Thyroid gland (tissue), 4 donors: Measurements from ENCODE around the gene PBX3. TPM values are rescaled to one million over a fixed set of nuclear protein-coding genes. Genes with fewer than 3 reads are reported as not detected.

ENCODE experiments used
- DNase-seq, 2 donors: peaks; one replicate each; pipeline ENCODE4 v3.0.0-alpha.2; 2019
- H3K27ac ChIP-seq, 3 donors: fragments of 200-600 bp; sonication (generic); 1 replicate in 2 of 3; 2 replicates in 1 of 3; pipeline ENCODE4 v1.5.1; 2016 to 2019; ENCODE audit warnings: mild to moderate bottlenecking in 1 of 3, moderate library complexity in 1 of 3
- H3K27me3 ChIP-seq: fragments of 200-600 bp; sonication (generic); one replicate; pipeline ENCODE4 v1.5.1; 2019
- H3K36me3 ChIP-seq, 2 donors: fragments of 200-600 bp; sonication (generic); one replicate each; pipeline ENCODE4 v1.5.1; 2016 to 2019
- H3K4me1 ChIP-seq, 2 donors: fragments of 200-600 bp; sonication (generic); one replicate each; pipeline ENCODE4 v1.5.1; 2017 to 2019
- H3K4me3 ChIP-seq, 3 donors: fragments of 200-600 bp; sonication (generic); replicated peaks in 1 of 3; 1 replicate in 2 of 3; 2 replicates in 1 of 3; pipeline ENCODE4 v1.5.1; 2016; ENCODE audit warnings: mild to moderate bottlenecking in 1 of 3
- H3K9me3 ChIP-seq: fragments of 200-600 bp; sonication (generic); one replicate; pipeline ENCODE4 v1.5.1; 2017
- POLR2A ChIP-seq, 2 donors: fragments of 450-650 bp; IDR thresholded peaks; one replicate each; pipeline ENCODE4 v1.6.1; 2017; ENCODE audit warnings: antibody characterized with exemption in 2 of 2, mild to moderate bottlenecking in 2 of 2, moderate library complexity in 1 of 2
- WGBS, 2 donors: methylation state at CpG; one replicate each; pipeline ENCODE4 v1.1.5; 2017; 5-methylcytosine and 5-hydroxymethylcytosine counted together
- intact Hi-C: fragments of 100-400 bp; cut with DNase I; formaldehyde crosslinking; loops from one replicate; pipeline ENCODE4 v1.15.1; 2023
- total RNA-seq, 4 donors: library from RNA; depleted of rRNA; stranded (reverse); fragments of >200 nt; gene quantifications; one replicate each; pipeline ENCODE4 v1.2.3, GENCODE V29; 2016
- TF ChIP-seq, protein P1 (sequence below), 6 experiments: fragments of 200-600 bp in 3 of 6; fragments of 450-650 bp in 3 of 6; sonication (generic) in 3 of 6; IDR thresholded peaks; one replicate each; pipeline ENCODE4 v1.5.1; 2016 to 2019; ENCODE audit warnings: antibody characterized with exemption in 6 of 6, mild to moderate bottlenecking in 2 of 6, inconsistent platforms in 1 of 6, moderate library complexity in 1 of 6

Gene PBX3
- total RNA-seq, 4 donors from 2014 or later, result 68.5 to 108 (median 71.3) TPM

DNA sequence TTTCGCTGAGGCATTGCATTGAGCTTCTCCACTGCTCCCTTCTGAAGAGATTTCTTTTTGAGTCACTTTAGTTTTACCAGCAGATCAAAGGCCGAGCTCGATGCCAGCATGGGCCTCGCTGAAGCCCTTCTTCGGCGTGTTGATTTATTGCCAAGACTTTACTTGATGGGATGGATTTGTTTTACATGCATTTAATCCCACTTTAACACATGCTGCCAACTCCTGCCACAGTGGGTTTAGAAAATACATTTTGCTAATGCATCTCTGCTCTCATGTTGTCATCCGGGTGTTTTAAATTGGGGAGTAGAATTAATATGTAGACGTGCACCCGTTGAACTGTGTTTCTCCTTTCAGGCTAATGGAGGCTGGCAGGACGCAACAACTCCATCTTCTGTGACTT lies 218.3 kb downstream of the PBX3 start:
- 87% methylated on average over 10 of the region's 10 CpGs for WGBS, 2 donors

DNA sequence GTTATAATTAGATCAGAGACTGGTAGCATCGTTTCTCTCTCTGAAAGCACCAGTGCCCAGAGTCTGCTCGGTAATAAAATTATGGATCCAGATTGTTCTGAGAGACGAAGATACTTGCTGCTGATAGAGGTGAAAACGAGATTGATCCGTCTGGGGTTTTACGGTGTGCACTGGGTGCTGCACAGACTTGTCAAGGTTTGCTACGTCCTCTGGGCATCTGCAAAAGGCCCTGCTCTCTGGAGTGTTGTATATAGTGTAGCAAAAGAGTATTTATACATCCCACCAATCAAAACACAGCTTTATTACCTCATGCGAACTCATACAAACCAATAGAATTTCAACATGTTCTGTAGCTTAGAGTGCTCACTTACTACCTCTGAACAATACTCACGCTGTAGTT lies 219.3 kb downstream of the PBX3 start:
- no peaks in the 10 kb centered on the region for H3K4me1 ChIP-seq
- H3K4me3 ChIP-seq, result no peak overlapping the region
- intact Hi-C loops, result no loop called here
- H3K36me3 ChIP-seq, result peaks cover 12 to 14% of the 10 kb centered on the region in 2 donors
- no peaks in the 10 kb centered on the region for H3K27me3 ChIP-seq
- WGBS, 2 donors, result 88 to 90% methylated on average over 9 of the region's 9 CpGs
- DNase-seq, result no peak
- no peaks in the 10 kb centered on the region for H3K9me3 ChIP-seq
- H3K27ac ChIP-seq, result no peak overlapping the region
- TF ChIP-seq, protein P1, sequence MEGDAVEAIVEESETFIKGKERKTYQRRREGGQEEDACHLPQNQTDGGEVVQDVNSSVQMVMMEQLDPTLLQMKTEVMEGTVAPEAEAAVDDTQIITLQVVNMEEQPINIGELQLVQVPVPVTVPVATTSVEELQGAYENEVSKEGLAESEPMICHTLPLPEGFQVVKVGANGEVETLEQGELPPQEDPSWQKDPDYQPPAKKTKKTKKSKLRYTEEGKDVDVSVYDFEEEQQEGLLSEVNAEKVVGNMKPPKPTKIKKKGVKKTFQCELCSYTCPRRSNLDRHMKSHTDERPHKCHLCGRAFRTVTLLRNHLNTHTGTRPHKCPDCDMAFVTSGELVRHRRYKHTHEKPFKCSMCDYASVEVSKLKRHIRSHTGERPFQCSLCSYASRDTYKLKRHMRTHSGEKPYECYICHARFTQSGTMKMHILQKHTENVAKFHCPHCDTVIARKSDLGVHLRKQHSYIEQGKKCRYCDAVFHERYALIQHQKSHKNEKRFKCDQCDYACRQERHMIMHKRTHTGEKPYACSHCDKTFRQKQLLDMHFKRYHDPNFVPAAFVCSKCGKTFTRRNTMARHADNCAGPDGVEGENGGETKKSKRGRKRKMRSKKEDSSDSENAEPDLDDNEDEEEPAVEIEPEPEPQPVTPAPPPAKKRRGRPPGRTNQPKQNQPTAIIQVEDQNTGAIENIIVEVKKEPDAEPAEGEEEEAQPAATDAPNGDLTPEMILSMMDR (IDR thresholded peaks at IDR 0.05), result no peak
- TF ChIP-seq POLR2A (IDR thresholded peaks at IDR 0.05), result no peak

More for the DNA sequence above, 218.3 kb downstream of the PBX3 start:
- no peak for TF ChIP-seq POLR2A (IDR thresholded peaks at IDR 0.05)
- Histone ChIP-seq H3K27me3 (no peaks in the 10 kb centered on the region), H3K9me3 (no peaks in the 10 kb centered on the region), H3K4me3 (no peak overlapping the region), H3K36me3 (peaks cover 12 to 14% of the 10 kb centered on the region in 2 donors), H3K27ac (no peak overlapping the region), H3K4me1 (no peaks in the 10 kb centered on the region)
- intact Hi-C loops, result no loop called here
- DNase-seq, result no peak

DNA sequence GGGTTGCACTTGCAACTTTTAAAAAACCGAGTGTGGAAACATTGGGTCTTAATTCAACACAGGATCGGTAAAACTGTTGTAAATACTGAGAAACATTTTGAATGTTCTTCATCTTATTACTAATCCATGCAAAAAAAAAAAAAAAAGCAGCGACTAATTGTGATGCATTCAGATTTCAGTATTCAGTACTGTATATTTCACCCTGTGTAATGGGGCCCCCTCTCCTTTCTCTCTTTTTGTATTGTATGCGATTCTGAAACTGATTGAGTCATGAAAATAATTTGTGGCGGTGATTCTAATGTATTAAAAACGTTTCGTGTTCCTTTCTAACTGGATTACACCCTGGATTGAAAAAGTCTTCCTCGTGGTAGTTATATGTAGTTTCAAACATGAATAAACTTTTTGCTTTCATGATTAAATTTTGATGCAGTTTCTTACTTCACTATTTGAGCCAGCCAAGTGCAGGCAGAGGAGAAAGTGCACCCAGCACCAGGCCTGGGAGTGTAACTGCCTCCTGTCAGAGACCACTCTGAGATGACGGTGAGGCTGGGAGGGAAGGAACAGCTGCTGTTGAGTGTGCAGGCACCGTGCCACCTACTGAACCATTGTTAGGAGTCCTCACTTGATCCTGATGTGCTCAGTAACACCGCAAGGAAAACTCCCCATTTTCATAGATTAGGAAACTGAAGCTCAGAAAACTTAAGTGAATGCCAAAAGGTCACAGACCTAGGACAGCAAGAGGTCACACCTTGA lies 220.0 kb downstream of the PBX3 start:
- H3K4me3 ChIP-seq, result no peak overlapping the region
- H3K27ac ChIP-seq, result no peak overlapping the region
- H3K27me3 ChIP-seq, result no peaks in the 10 kb centered on the region
- no peaks in the 10 kb centered on the region for H3K4me1 ChIP-seq
- H3K36me3 ChIP-seq, result peaks cover 12 to 14% of the 10 kb centered on the region in 2 donors
- H3K9me3 ChIP-seq, result no peaks in the 10 kb centered on the region
- intact Hi-C loops, result no loop called here
- TF ChIP-seq, protein P1 (IDR thresholded peaks at IDR 0.05), result no peak
- no peak for TF ChIP-seq POLR2A (IDR thresholded peaks at IDR 0.05)
- WGBS, 2 donors, result 87 to 88% methylated on average over 11 of the region's 11 CpGs
- no peak for DNase-seq

DNA sequence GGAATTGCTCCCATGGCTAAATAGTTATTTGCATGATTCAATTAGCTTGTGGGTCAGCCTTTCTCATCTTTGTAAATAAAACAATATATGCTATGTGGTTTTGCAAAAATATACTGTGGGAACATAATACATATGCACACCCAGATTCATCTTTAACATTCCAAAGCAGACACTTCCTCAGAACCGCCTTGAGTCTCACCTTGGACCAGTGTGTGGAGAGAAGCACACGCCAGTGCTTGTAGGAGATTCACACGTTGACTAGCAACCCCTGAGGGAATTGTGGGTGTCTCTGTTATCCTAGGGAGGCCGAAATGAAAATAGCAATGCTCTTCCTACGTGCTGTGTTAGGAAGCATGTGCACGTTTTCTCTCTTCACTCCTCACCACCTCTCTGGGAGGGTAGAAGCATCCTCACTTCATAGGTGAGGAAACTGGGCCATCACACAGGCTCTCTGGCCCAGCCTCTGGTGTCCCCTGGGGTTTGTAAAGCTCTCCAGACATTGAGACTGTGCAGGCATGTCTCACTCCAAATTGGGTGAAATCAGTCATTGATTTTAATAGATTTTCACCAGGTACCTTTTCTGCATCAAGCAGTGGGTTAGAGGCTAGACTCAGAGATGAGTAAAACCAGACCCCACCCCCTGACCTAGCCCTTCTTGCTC lies 221.7 kb downstream of the PBX3 start:
- Histone ChIP-seq H3K9me3 (no peaks in the 10 kb centered on the region), H3K27me3 (no peaks in the 10 kb centered on the region), H3K36me3 (peaks cover 0 to 11% of the 10 kb centered on the region in 2 donors), H3K4me3 (no peak overlapping the region), H3K4me1 (no peaks in the 10 kb centered on the region), H3K27ac (no peak overlapping the region)
- intact Hi-C loops, result no loop called here
- WGBS, 2 donors, result 84 to 86% methylated on average over 6 of the region's 6 CpGs
- TF ChIP-seq, protein P1 (IDR thresholded peaks at IDR 0.05), result no peak
- no peak for TF ChIP-seq POLR2A (IDR thresholded peaks at IDR 0.05)
- DNase-seq, result no peak

DNA sequence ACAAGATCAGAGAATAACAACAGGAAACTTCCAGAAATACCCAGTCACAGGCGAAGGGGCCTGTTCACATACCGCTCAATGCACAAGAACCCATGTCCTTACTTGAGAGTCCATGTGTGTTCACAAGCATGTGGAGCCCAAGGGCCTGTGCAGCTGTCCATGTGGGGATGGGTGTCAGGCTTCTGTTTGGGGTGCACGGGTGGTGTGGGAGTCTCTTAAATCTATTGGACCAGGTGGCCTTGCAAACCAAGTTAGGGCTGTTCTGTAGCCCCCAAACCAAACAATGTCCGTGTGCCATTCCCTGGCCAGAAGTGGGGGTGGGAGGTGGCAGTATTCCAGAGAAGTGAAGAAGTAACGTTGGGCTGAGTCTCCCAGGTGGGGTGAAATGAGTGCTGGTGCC lies 222.3 kb downstream of the PBX3 start:
- Histone ChIP-seq H3K27me3 (no peaks in the 10 kb centered on the region), H3K27ac (no peak overlapping the region), H3K4me1 (no peaks in the 10 kb centered on the region), H3K36me3 (peaks cover 0 to 11% of the 10 kb centered on the region in 2 donors), H3K9me3 (no peaks in the 10 kb centered on the region), H3K4me3 (no peak overlapping the region)
- no peak for TF ChIP-seq POLR2A (IDR thresholded peaks at IDR 0.05)
- TF ChIP-seq, protein P1 (IDR thresholded peaks at IDR 0.05), result no peak
- DNase-seq, result no peak
- WGBS, 2 donors, result 63 to 70% methylated on average over 5 of the region's 5 CpGs
- intact Hi-C loops, result no loop called here
